ENCODE results near the gene RIC1. TPM values are rescaled to one million over a fixed set of nuclear protein-coding genes. Genes with fewer than 3 reads are reported as not detected.

RIC1 gene
- polyA plus RNA-seq, 3 donors: 13.4 to 36.4 (median 16.3) TPM

GRCh38 chr9:5790923-5791322, 162.0 kb downstream of the RIC1 start:
- no peak for DNase-seq
- Histone ChIP-seq H3K27me3 (ENCODE audit: control insufficient read depth in 2 of 2, insufficient read depth in 2 of 2, low read length in 2 of 2) (no peaks in the 10 kb centered on the region), H3K4me2 (replicated peaks; ENCODE audit: extremely low read depth, low read length, poor library complexity, severe bottlenecking) (no peak overlapping the region), H3K4me3 (replicated peaks in 1 of 3; ENCODE audit: low read depth in 2 of 3, low read length in 3 of 3) (no peak overlapping the region), H3K79me2 (ENCODE audit: insufficient read depth, low read length) (no peaks in the 10 kb centered on the region), H3K9me3 (replicated peaks in 1 of 2; ENCODE audit: control insufficient read depth in 1 of 2, insufficient read depth in 1 of 2, low read length in 2 of 2) (no peaks in the 10 kb centered on the region), H3K4me1 (ENCODE audit: control insufficient read depth in 1 of 2, insufficient read depth in 2 of 2, low read length in 2 of 2) (no peaks in the 10 kb centered on the region), H2AFZ (ENCODE audit: insufficient read depth, low read depth, low read length, poor library complexity, severe bottlenecking) (no peak overlapping the region), H3K27ac (ENCODE audit: low read depth in 1 of 2, low read length in 2 of 2) (no peak overlapping the region), H3K36me3 (replicated peaks in 1 of 2; ENCODE audit: control insufficient read depth in 1 of 2, insufficient read depth in 2 of 2, low read length in 2 of 2) (peaks cover 3 to 32% of the 10 kb centered on the region in 2 donors), H4K20me1 (ENCODE audit: insufficient read depth, low read length) (no peaks in the 10 kb centered on the region), H3K9ac (ENCODE audit: insufficient read depth, low read length, poor library complexity, severe bottlenecking) (no peak overlapping the region)
- peak overlapping the region in 1 of 7 donors; percentile 56 for H3K27ac Mint-ChIP-seq
- intact Hi-C loops (cut with micrococcal nuclease): no loop called here
- peaks cover 9% of the 10 kb centered on the region for H3K4me1 Mint-ChIP-seq
- H3K36me3 Mint-ChIP-seq: peaks cover 34 to 36% of the 10 kb centered on the region in 2 donors
- no CpG with 5 or more reads among the region's 1 CpG for WGBS (ENCODE audit: insufficient coverage)
- TF ChIP-seq CTCF (IDR thresholded peaks at IDR 0.05): no peak
- H3K4me3 Mint-ChIP-seq: no peak overlapping the region
- H3K27me3 Mint-ChIP-seq (ENCODE audit: low read depth in 3 of 3): no peaks in the 10 kb centered on the region
- no peaks in the 10 kb centered on the region for H3K9me3 Mint-ChIP-seq

- H3K36me3 ChIP-seq (replicated peaks in 1 of 2; ENCODE audit: control insufficient read depth in 1 of 2, insufficient read depth in 2 of 2, low read length in 2 of 2): peaks cover 5 to 28% of the 10 kb centered on the region in 2 donors
- H3K27ac ChIP-seq (ENCODE audit: low read depth in 1 of 2, low read length in 2 of 2): no peak overlapping the region
- H3K4me2 ChIP-seq (replicated peaks; ENCODE audit: extremely low read depth, low read length, poor library complexity, severe bottlenecking): no peak overlapping the region
- Mint-ChIP-seq H3K4me3 (no peak overlapping the region), H3K9me3 (no peaks in the 10 kb centered on the region), H3K27ac (no peak overlapping the region), H3K36me3 (peaks cover 32 to 33% of the 10 kb centered on the region in 2 donors), H3K27me3 (ENCODE audit: low read depth in 3 of 3) (no peaks in the 10 kb centered on the region), H3K4me1 (peaks cover 9% of the 10 kb centered on the region)
- H3K4me3 ChIP-seq (replicated peaks in 1 of 3; ENCODE audit: low read depth in 2 of 3, low read length in 3 of 3): no peak overlapping the region
- WGBS (ENCODE audit: insufficient coverage): no CpG with 5 or more reads among the region's 3 CpGs
- no peak for DNase-seq
- no peak overlapping the region for H2AFZ ChIP-seq (ENCODE audit: insufficient read depth, low read depth, low read length, poor library complexity, severe bottlenecking)
- H3K9ac ChIP-seq (ENCODE audit: insufficient read depth, low read length, poor library complexity, severe bottlenecking): no peak overlapping the region
- H3K9me3 ChIP-seq (replicated peaks in 1 of 2; ENCODE audit: control insufficient read depth in 1 of 2, insufficient read depth in 1 of 2, low read length in 2 of 2): no peaks in the 10 kb centered on the region
- intact Hi-C loops (cut with micrococcal nuclease): no loop called here
- no peaks in the 10 kb centered on the region for H3K79me2 ChIP-seq (ENCODE audit: insufficient read depth, low read length)
- H3K4me1 ChIP-seq (ENCODE audit: control insufficient read depth in 1 of 2, insufficient read depth in 2 of 2, low read length in 2 of 2): no peaks in the 10 kb centered on the region
- H4K20me1 ChIP-seq (ENCODE audit: insufficient read depth, low read length): no peaks in the 10 kb centered on the region
- no peak for TF ChIP-seq CTCF (IDR thresholded peaks at IDR 0.05)
- H3K27me3 ChIP-seq (ENCODE audit: control insufficient read depth in 2 of 2, insufficient read depth in 2 of 2, low read length in 2 of 2): no peaks in the 10 kb centered on the region
Measured at GRCh38 chr9:5791870-5792269, 163.0 kb downstream of the RIC1 start.
